H1 (cell line): ENCODE results near the gene RPTOR. TPM values are rescaled to one million over a fixed set of nuclear protein-coding genes. Genes with fewer than 3 reads are reported as not detected.

ENCODE experiments used
- CTCF ChIA-PET: fragments of 300-600 bp; sonication (Branson Sonifier 250); formaldehyde crosslinking; loops from one replicate; lab custom pipeline; 2021; ENCODE audit not compliant: partially characterized antibody; lab: Charles Lee
- POLR2A ChIA-PET: fragments of 300-600 bp; sonication (Branson Sonifier 250); formaldehyde crosslinking; loops from one replicate; lab custom pipeline; 2021; ENCODE audit warnings: inconsistent platforms; ENCODE audit not compliant: partially characterized antibody; lab: Charles Lee
- DNase-seq, 2 experiments: peaks; one replicate each; pipeline versions ENCODE4 v3.0.0 to v3.0.0-alpha.2; 2010 to 2022; ENCODE audit warnings: low spot score in 2 of 2, low read depth in 1 of 2, mixed read lengths in 1 of 2
- FAIRE-seq: peaks from 2 replicates; lab custom pipeline; 2011; peaks lifted over from hg19 to GRCh38; lab: Jason Lieb, UNC
- H2AFZ ChIP-seq: 2 replicates; pipeline ENCODE4 v1.8.1; 2012; ENCODE audit warnings: low read length, inconsistent platforms
- H2AK5ac ChIP-seq: 2 replicates; pipeline ENCODE4 v1.6.1; 2013; ENCODE audit warnings: low read depth, low read length
- H2BK120ac ChIP-seq: replicated peaks from 2 replicates; pipeline ENCODE3; 2013; ENCODE audit warnings: low read depth, low read length, inconsistent platforms
- H2BK12ac ChIP-seq: 2 replicates; pipeline ENCODE4 v1.6.1; 2013; ENCODE audit warnings: low read depth, low read length
- H2BK15ac ChIP-seq: 2 replicates; pipeline ENCODE4 v1.6.1; 2013; ENCODE audit warnings: low read length
- H2BK20ac ChIP-seq: 2 replicates; pipeline ENCODE4 v1.6.1; 2013; ENCODE audit warnings: low read length
- H2BK5ac ChIP-seq: 2 replicates; pipeline ENCODE4 v1.6.1; 2013; ENCODE audit warnings: low read depth, low read length
- H3K14ac ChIP-seq: 2 replicates; pipeline ENCODE4 v1.6.1; 2013; ENCODE audit warnings: inconsistent platforms; ENCODE audit not compliant: insufficient read length
- H3K18ac ChIP-seq: 2 replicates; pipeline ENCODE4 v1.6.1; 2013; ENCODE audit warnings: low read length; ENCODE audit errors: extremely low read depth
- H3K23ac ChIP-seq: 2 replicates; pipeline ENCODE4 v1.6.1; 2013; ENCODE audit warnings: inconsistent platforms; ENCODE audit not compliant: insufficient read length
- H3K23me2 ChIP-seq: 2 replicates; pipeline ENCODE4 v1.6.1; 2013; ENCODE audit warnings: low read depth, low read length
- H3K27ac ChIP-seq: 2 replicates; pipeline ENCODE4 v1.6.1; 2011; ENCODE audit warnings: low read depth, low read length, inconsistent platforms
- H3K27me3 ChIP-seq, 4 experiments: replicated peaks in 1 of 4; 1 replicate in 1 of 4; 2 replicates in 3 of 4; pipeline versions ENCODE4 v1.6.1 to v1.8.1; 2011 to 2013; ENCODE audit warnings: low read length in 3 of 4, mild to moderate bottlenecking in 3 of 4, inconsistent platforms in 2 of 4, mixed read lengths in 2 of 4, moderate library complexity in 1 of 4; ENCODE audit not compliant: control insufficient read depth in 3 of 4, insufficient read depth in 3 of 4; ENCODE audit errors: extremely low read depth in 1 of 4
- H3K36me3 ChIP-seq, 4 experiments: 2 replicates each; pipeline versions ENCODE4 v1.6.1 to v1.8.1; 2011 to 2013; ENCODE audit warnings: mild to moderate bottlenecking in 4 of 4, low read length in 3 of 4, moderate library complexity in 2 of 4, control low read depth in 1 of 4, inconsistent platforms in 1 of 4; ENCODE audit not compliant: insufficient read depth in 4 of 4, control insufficient read depth in 2 of 4
- H3K4ac ChIP-seq: replicated peaks from 2 replicates; pipeline ENCODE3; 2013; ENCODE audit warnings: low read length, low read depth, mixed read lengths, inconsistent platforms; ENCODE audit not compliant: insufficient read length
- H3K4me1 ChIP-seq, 4 experiments: replicated peaks in 1 of 4; 1 replicate in 1 of 4; 2 replicates in 3 of 4; pipeline versions ENCODE4 v1.6.1 to v1.8.1; 2011 to 2013; ENCODE audit warnings: low read length in 3 of 4, inconsistent platforms in 2 of 4, mixed read lengths in 1 of 4; ENCODE audit not compliant: insufficient read depth in 4 of 4, control insufficient read depth in 3 of 4
- H3K4me2 ChIP-seq, 2 experiments: 2 replicates each; pipeline versions ENCODE4 v1.6.1 to v1.8.1; 2011 to 2013; ENCODE audit warnings: low read depth in 2 of 2, low read length in 2 of 2, control low read depth in 1 of 2, inconsistent platforms in 1 of 2, mild to moderate bottlenecking in 1 of 2; ENCODE audit not compliant: insufficient read depth in 1 of 2
- H3K4me3 ChIP-seq, 4 experiments: fragments of 200-600, 300-600 bp in 1 of 4; sonication (generic), shearing (Covaris generic), sonication (Bioruptor Twin) in 1 of 4; 2 replicates each; pipeline versions ENCODE4 v1.5.1 to v1.8.1; 2011 to 2016; ENCODE audit warnings: low read length in 4 of 4, low read depth in 3 of 4, control low read depth in 2 of 4, inconsistent platforms in 2 of 4, mild to moderate bottlenecking in 2 of 4, mixed read lengths in 1 of 4, moderate library complexity in 1 of 4; ENCODE audit not compliant: insufficient read depth in 2 of 4; ENCODE audit errors: extremely low read depth in 1 of 4
- H3K56ac ChIP-seq: replicated peaks from 2 replicates; pipeline ENCODE3; 2013; ENCODE audit warnings: low read depth, mild to moderate bottlenecking, mixed read lengths, low read length, inconsistent platforms; ENCODE audit not compliant: insufficient read length
- H3K79me1 ChIP-seq: 2 replicates; pipeline ENCODE4 v1.6.1; 2013; ENCODE audit warnings: low read depth, low read length, control low read depth
- H3K79me2 ChIP-seq, 2 experiments: 2 replicates each; pipeline versions ENCODE4 v1.6.1 to v1.8.1; 2012 to 2013; ENCODE audit warnings: low read length in 2 of 2, mild to moderate bottlenecking in 2 of 2, inconsistent platforms in 1 of 2; ENCODE audit not compliant: insufficient read depth in 2 of 2, control insufficient read depth in 1 of 2
- H3K9ac ChIP-seq, 4 experiments: replicated peaks in 1 of 4; 1 replicate in 1 of 4; 2 replicates in 3 of 4; pipeline versions ENCODE4 v1.6.1 to v1.8.1; 2011 to 2013; ENCODE audit warnings: low read depth in 3 of 4, low read length in 3 of 4, control low read depth in 2 of 4, mild to moderate bottlenecking in 2 of 4, moderate library complexity in 2 of 4, inconsistent platforms in 1 of 4; ENCODE audit errors: extremely low read depth in 1 of 4
- H3K9me3 ChIP-seq, 2 experiments: 2 replicates each; pipeline versions ENCODE4 v1.6.1 to v1.8.1; 2012 to 2013; ENCODE audit warnings: mild to moderate bottlenecking in 2 of 2, moderate library complexity in 2 of 2, control low read depth in 1 of 2, inconsistent platforms in 1 of 2, low read depth in 1 of 2, low read length in 1 of 2, mixed read lengths in 1 of 2; ENCODE audit not compliant: insufficient read depth in 2 of 2
- H4K20me1 ChIP-seq, 2 experiments: replicated peaks in 1 of 2; 2 replicates each; pipeline versions ENCODE3 to v1.8.1; 2011 to 2013; ENCODE audit warnings: inconsistent platforms in 2 of 2, low read length in 2 of 2, mild to moderate bottlenecking in 1 of 2; ENCODE audit not compliant: insufficient read depth in 2 of 2, control insufficient read depth in 1 of 2
- H4K5ac ChIP-seq: 2 replicates; pipeline ENCODE4 v1.6.1; 2013; ENCODE audit warnings: low read length, low read depth, mixed read lengths, inconsistent platforms; ENCODE audit not compliant: insufficient read length
- H4K8ac ChIP-seq: 2 replicates; pipeline ENCODE4 v1.8.0; 2013; ENCODE audit warnings: mild to moderate bottlenecking, moderate library complexity, low read length, inconsistent platforms; ENCODE audit not compliant: insufficient read depth; ENCODE audit errors: extremely low read depth
- H4K91ac ChIP-seq: replicated peaks from 2 replicates; pipeline ENCODE3; 2013; ENCODE audit warnings: low read length, mixed read lengths, inconsistent platforms; ENCODE audit not compliant: insufficient read length
- CEBPB ChIP-seq: IDR thresholded peaks from 2 replicates; pipeline ENCODE4 v1.6.1; 2012; ENCODE audit warnings: low read depth, low read length
- FOSL1 ChIP-seq: IDR thresholded peaks from 2 replicates; pipeline ENCODE4 v1.6.1; 2011; ENCODE audit warnings: mild to moderate bottlenecking, low read depth, low read length, moderate library complexity; ENCODE audit not compliant: insufficient read depth
- MAX ChIP-seq: IDR thresholded peaks from 2 replicates; pipeline ENCODE4 v1.6.1; 2012; ENCODE audit warnings: inconsistent platforms
- NANOG ChIP-seq: IDR thresholded peaks from 2 replicates; pipeline ENCODE4 v1.6.1; 2011; ENCODE audit warnings: low read length, low read depth, mild to moderate bottlenecking, inconsistent platforms; ENCODE audit not compliant: insufficient read depth, poor library complexity, severe bottlenecking
- RAD21 ChIP-seq, 2 experiments: IDR thresholded peaks in 1 of 2; conservative IDR thresholded peaks in 1 of 2; 2 replicates each; pipeline ENCODE4 v1.6.1; 2011; ENCODE audit warnings: low read depth in 2 of 2, low read length in 2 of 2, improper control_type of control experiment in 1 of 2, inconsistent platforms in 1 of 2, mild to moderate bottlenecking in 1 of 2, moderate library complexity in 1 of 2
- RBBP5 ChIP-seq: IDR thresholded peaks from 2 replicates; pipeline ENCODE4 v1.7.1; 2012; ENCODE audit warnings: low read depth, mild to moderate bottlenecking, inconsistent platforms, low read length, moderate library complexity, borderline replicate concordance
- RNF2 ChIP-seq: fragments of 200-900, 300-1000 bp; sonication (generic); IDR thresholded peaks from 2 replicates; pipeline ENCODE4 v1.7.1; 2016; ENCODE audit warnings: borderline replicate concordance, low read depth, mild to moderate bottlenecking, antibody characterized with exemption, low read length; ENCODE audit not compliant: poor library complexity, severe bottlenecking; ENCODE audit errors: missing control alignments
- SIN3A ChIP-seq, 2 experiments: IDR thresholded peaks in 1 of 2; conservative IDR thresholded peaks in 1 of 2; 2 replicates each; pipeline ENCODE4 v1.6.1; 2011 to 2012; ENCODE audit warnings: low read length in 2 of 2, improper control_type of control experiment in 1 of 2, low read depth in 1 of 2, mild to moderate bottlenecking in 1 of 2
- SIRT6 ChIP-seq: IDR thresholded peaks from one replicate; pipeline ENCODE4 v1.7.1; 2012; ENCODE audit warnings: low read length, inconsistent platforms
- SIX5 ChIP-seq: IDR thresholded peaks from 2 replicates; pipeline ENCODE4 v1.6.1; 2011; ENCODE audit warnings: mild to moderate bottlenecking, low read depth, low read length
- SP2 ChIP-seq: IDR thresholded peaks from 2 replicates; pipeline ENCODE4 v1.6.1; 2012; ENCODE audit warnings: mild to moderate bottlenecking, low read length, inconsistent platforms
- TBP ChIP-seq: IDR thresholded peaks from 2 replicates; pipeline ENCODE4 v1.6.1; 2011; ENCODE audit warnings: low read depth, low read length, improper control_type of control experiment
- WGBS, 2 experiments: shearing (Covaris generic) in 1 of 2; methylation state at CpG; one replicate each; pipeline versions ENCODE4 v1.1.6 to v1.1.7; 2013 to 2015; ENCODE audit warnings: low lambda C conversion rate in 2 of 2, mixed read lengths in 2 of 2, inconsistent platforms in 1 of 2, low coverage in 1 of 2, missing lambda C conversion rate in 1 of 2; ENCODE audit not compliant: insufficient replicate concordance in 2 of 2, insufficient coverage in 1 of 2, insufficient read length in 1 of 2; ENCODE audit errors: extremely low coverage in 1 of 2, missing lambda C conversion rate in 1 of 2; 5-methylcytosine and 5-hydroxymethylcytosine counted together
- polyA plus RNA-seq, 7 experiments: library from polyadenylated mRNA; depleted of rRNA in 3 of 7; stranded (reverse) in 5 of 7; unstranded in 2 of 7; fragments of >200 nt in 5 of 7; fragments of 200-250 nt in 2 of 7; gene quantifications; 1 replicate in 5 of 7; 2 replicates in 1 of 7; 4 replicates in 1 of 7; pipeline versions ENCODE4 v1.2.1 to v1.2.3, GENCODE V29; 2011 to 2013; ENCODE audit warnings: missing spikeins in 2 of 7, mixed read lengths in 2 of 7
- total RNA-seq: library from RNA; stranded (reverse); fragmentation: NEBNext Ultra II Directional; extraction: Animal tissue kit (Norgen Biotek cat#: 25700); gene quantifications from 2 replicates; pipeline ENCODE4 v1.2.1, GENCODE V29; 2021

The RPTOR gene
- total and polyA plus RNA-seq, 2 of the 8 experiments (the other 6 are each of a cell fraction or from before 2014, with no cell fraction given) = 6.9 to 28.7 TPM

- peaks cover 25% of the 10 kb centered on the region; the same call in 1 of the 2 replicates for H3K79me1 ChIP-seq
- no peak overlapping the region for H2AK5ac ChIP-seq
- ChIA-PET CTCF (interaction anchor here (0.6 to 1.8 kb wide), 5 partner anchors 8 to 295 kb away, joined by 3 to 4 read pairs (median 3); no protein-coding TSS in a partner anchor), POLR2A (no interaction called here)
- no peak overlapping the region for H3K14ac ChIP-seq
- WGBS, 2 experiments = 90% methylated on average over 5 of the region's 5 CpGs; no CpG with 5 or more reads in 1 of the 2 experiments
- H3K9ac ChIP-seq = no peak overlapping the region
- H4K20me1 ChIP-seq = peaks cover 3 to 12% of the 10 kb centered on the region in 2 experiments
- no peak overlapping the region for H4K5ac ChIP-seq
- H2BK5ac ChIP-seq = no peak overlapping the region
- H3K9me3 ChIP-seq = no peaks in the 10 kb centered on the region
- no peaks in the 10 kb centered on the region for H3K27me3 ChIP-seq
- no peaks in the 10 kb centered on the region; a peak in 1 of 8 replicates for H3K36me3 ChIP-seq
- no peak overlapping the region for H4K91ac ChIP-seq
- FAIRE-seq (no peak), DNase-seq (no peak)
- no peak overlapping the region for H2BK12ac ChIP-seq
- H2BK20ac ChIP-seq = no peak overlapping the region
- no peak overlapping the region for H3K56ac ChIP-seq
- H3K79me2 ChIP-seq = peaks cover 0 to 41% of the 10 kb centered on the region in 2 experiments
- no peak overlapping the region for H3K18ac ChIP-seq
- H3K4ac ChIP-seq = no peak overlapping the region
- no peak overlapping the region for H3K27ac ChIP-seq
- H3K4me2 ChIP-seq = no peak overlapping the region
- no peak overlapping the region for H4K8ac ChIP-seq
- H3K4me3 ChIP-seq = no peak overlapping the region
- no peak overlapping the region for H2AFZ ChIP-seq
- H2BK15ac ChIP-seq = no peak overlapping the region
- H3K4me1 ChIP-seq = peaks cover 0 to 4% (median 0%) of the 10 kb centered on the region in 4 experiments; a peak in 3 of 7 replicates
- H2BK120ac ChIP-seq = no peak overlapping the region
- peaks cover 1% of the 10 kb centered on the region; the same call in 1 of the 2 replicates for H3K23me2 ChIP-seq
- H3K23ac ChIP-seq = no peak overlapping the region
- TF ChIP-seq SIRT6 = no peak
- TF ChIP-seq SP2 = no peak
- TF ChIP-seq SIX5 = no peak
- no peak for TF ChIP-seq FOSL1
- no peak for TF ChIP-seq NANOG
- TF ChIP-seq SIN3A (conservative IDR thresholded peaks at IDR 0.05 in 1 of 2, IDR thresholded peaks at IDR 0.05 in 1 of 2; ENCODE audit: low read depth in 1 of 2, low read length in 2 of 2) = no peak
- TF ChIP-seq RBBP5 = no peak
- TF ChIP-seq RNF2 = no peak
- no peak for TF ChIP-seq MAX
- no peak for TF ChIP-seq CEBPB
- TF ChIP-seq TBP = no peak
- no peak for TF ChIP-seq RAD21 (IDR thresholded peaks at IDR 0.05 in 1 of 2, conservative IDR thresholded peaks at IDR 0.05 in 1 of 2; ENCODE audit: low read depth in 2 of 2, low read length in 2 of 2)
Measured at GRCh38 chr17:80604009-80604669, 59.5 kb downstream of the RPTOR start.
